GM19240 (cell line): Measurements from ENCODE around the gene TCEA3.

Source experiments
- DNase-seq: peaks from one replicate; pipeline ENCODE4 v3.0.0; 2011; ENCODE audit warnings: low spot score; ENCODE audit not compliant: insufficient read length

Gene TCEA3

GRCh38 chr1:23331713-23332112 lies 92.8 kb downstream of the TCEA3 start:
- no peak for DNase-seq
